Liver (tissue), 9 donors: Measurements from ENCODE around the gene ILKAP. TPM values are rescaled to one million over a fixed set of nuclear protein-coding genes. Genes with fewer than 3 reads are reported as not detected.

ENCODE experiments used
- DNase-seq: peaks from one replicate; pipeline ENCODE4 v3.0.0-alpha.2; 2017; ENCODE audit warnings: low spot score
- H3K27ac ChIP-seq, 2 donors: one replicate each; pipeline ENCODE4 v1.7.0; 2013; ENCODE audit warnings: inconsistent platforms in 2 of 2, low read length in 2 of 2, control low read depth in 1 of 2, low read depth in 1 of 2, mild to moderate bottlenecking in 1 of 2
- H3K27me3 ChIP-seq, 4 donors: one replicate each; pipeline versions ENCODE4 v1.6.1 to v1.7.0; 2013; ENCODE audit warnings: low read length in 3 of 4, inconsistent platforms in 1 of 4, mild to moderate bottlenecking in 1 of 4, moderate library complexity in 1 of 4; ENCODE audit not compliant: control insufficient read depth in 4 of 4, insufficient read depth in 4 of 4
- H3K36me3 ChIP-seq, 4 donors: one replicate each; pipeline versions ENCODE4 v1.6.1 to v1.7.0; 2013; ENCODE audit warnings: low read length in 3 of 4, mild to moderate bottlenecking in 3 of 4, low read depth in 1 of 4, moderate library complexity in 1 of 4; ENCODE audit not compliant: control insufficient read depth in 4 of 4, insufficient read depth in 3 of 4
- H3K4me1 ChIP-seq, 4 donors: one replicate each; pipeline versions ENCODE4 v1.6.1 to v1.7.0; 2013; ENCODE audit warnings: low read length in 3 of 4, mild to moderate bottlenecking in 3 of 4, moderate library complexity in 1 of 4; ENCODE audit not compliant: control insufficient read depth in 4 of 4, insufficient read depth in 4 of 4
- H3K4me3 ChIP-seq, 3 donors: one replicate each; pipeline versions ENCODE4 v1.6.1 to v1.7.0; 2013; ENCODE audit warnings: low read length in 3 of 3, control low read depth in 1 of 3, low read depth in 1 of 3, mild to moderate bottlenecking in 1 of 3
- H3K9ac ChIP-seq, 2 donors: one replicate each; pipeline ENCODE4 v1.7.0; 2013; ENCODE audit warnings: low read length in 2 of 2, mild to moderate bottlenecking in 2 of 2, moderate library complexity in 2 of 2, control low read depth in 1 of 2, low read depth in 1 of 2
- H3K9me3 ChIP-seq, 4 donors: one replicate each; pipeline versions ENCODE4 v1.6.1 to v1.7.0; 2013; ENCODE audit warnings: low read length in 3 of 4; ENCODE audit not compliant: control insufficient read depth in 4 of 4
- ATF3 ChIP-seq: IDR thresholded peaks from 2 replicates; pipeline ENCODE4 v1.6.1; 2016; ENCODE audit warnings: antibody characterized with exemption
- CTCF ChIP-seq: fragments of 150-350 bp; IDR thresholded peaks from 2 replicates; pipeline ENCODE4 v1.5.1; 2017; ENCODE audit warnings: improper control_type of control experiment, low read depth, low read length; ENCODE audit not compliant: missing input control
- EGR1 ChIP-seq, 2 donors: IDR thresholded peaks; 2 replicates each; pipeline ENCODE4 v1.6.1; 2016 to 2018; ENCODE audit warnings: antibody characterized with exemption in 2 of 2, low read depth in 2 of 2
- FOXA1 ChIP-seq: IDR thresholded peaks from 2 replicates; pipeline ENCODE4 v1.6.1; 2016; ENCODE audit warnings: antibody characterized with exemption
- FOXA2 ChIP-seq: IDR thresholded peaks from 2 replicates; pipeline ENCODE4 v1.6.1; 2016; ENCODE audit warnings: antibody characterized with exemption
- GABPA ChIP-seq, 2 donors: IDR thresholded peaks in 1 of 2; conservative IDR thresholded peaks in 1 of 2; 2 replicates each; pipeline ENCODE4 v1.6.1; 2016; ENCODE audit warnings: antibody characterized with exemption in 2 of 2, mild to moderate bottlenecking in 1 of 2, moderate library complexity in 1 of 2
- HNF4A ChIP-seq, 2 donors: conservative IDR thresholded peaks; 2 replicates each; pipeline ENCODE4 v1.6.1; 2016; ENCODE audit warnings: antibody characterized with exemption in 2 of 2, mild to moderate bottlenecking in 2 of 2
- HNF4G ChIP-seq: IDR thresholded peaks from 2 replicates; pipeline ENCODE4 v1.6.1; 2016; ENCODE audit warnings: antibody characterized with exemption
- JUND ChIP-seq, 2 donors: IDR thresholded peaks; 2 replicates each; pipeline ENCODE4 v1.6.1; 2016; ENCODE audit warnings: antibody characterized with exemption in 2 of 2
- MAX ChIP-seq: IDR thresholded peaks from 2 replicates; pipeline ENCODE4 v1.6.1; 2016; ENCODE audit warnings: antibody characterized with exemption
- NR2F2 ChIP-seq: IDR thresholded peaks from 2 replicates; pipeline ENCODE4 v1.6.1; 2016; ENCODE audit warnings: antibody characterized with exemption
- RAD21 ChIP-seq, 2 donors: IDR thresholded peaks; 2 replicates each; pipeline ENCODE4 v1.6.1; 2016; ENCODE audit warnings: antibody characterized with exemption in 2 of 2, mild to moderate bottlenecking in 2 of 2
- REST ChIP-seq: IDR thresholded peaks from 2 replicates; pipeline ENCODE4 v1.6.1; 2016; ENCODE audit warnings: antibody characterized with exemption, mild to moderate bottlenecking
- RXRA ChIP-seq, 2 donors: IDR thresholded peaks; 2 replicates each; pipeline ENCODE4 v1.6.1; 2017 to 2018; ENCODE audit warnings: antibody characterized with exemption in 2 of 2, mild to moderate bottlenecking in 1 of 2
- SP1 ChIP-seq: IDR thresholded peaks from 2 replicates; pipeline ENCODE4 v1.6.1; 2018; ENCODE audit warnings: antibody characterized with exemption, mild to moderate bottlenecking
- TAF1 ChIP-seq: conservative IDR thresholded peaks from 2 replicates; pipeline ENCODE4 v1.6.1; 2016; ENCODE audit warnings: antibody characterized with exemption, mild to moderate bottlenecking
- YY1 ChIP-seq: IDR thresholded peaks from 2 replicates; pipeline ENCODE4 v1.6.1; 2016; ENCODE audit warnings: antibody characterized with exemption, mild to moderate bottlenecking
- ZBTB33 ChIP-seq: IDR thresholded peaks from 2 replicates; pipeline ENCODE4 v1.6.1; 2016; ENCODE audit warnings: antibody characterized with exemption
- WGBS: extraction: QIAGEN DNeasy Blood & Tissue Kit; methylation state at CpG from one replicate; pipeline ENCODE4 v1.1.7; 2013; 5-methylcytosine and 5-hydroxymethylcytosine counted together
- polyA plus RNA-seq, 2 donors: library from polyadenylated mRNA; stranded (reverse) in 1 of 2; unstranded in 1 of 2; fragments of 200-250 nt in 1 of 2; fragments of >200 nt in 1 of 2; fragmentation: Nextera tagmentation in 1 of 2; extraction: Ambion mirVana in 1 of 2; gene quantifications; one replicate each; pipeline versions ENCODE4 v1.2.1 to v1.2.3, GENCODE V29; 2013 to 2015
- total RNA-seq, 2 donors: library from RNA; depleted of rRNA; stranded (reverse); fragments of >200 nt; gene quantifications; one replicate each; pipeline ENCODE4 v1.2.3, GENCODE V29; 2014
- donor health status: healthy.
- donor health status: healthy.
- donor health status: healthy.
- donor health status: healthy.
- donor health status: healthy.

Gene ILKAP
- total and polyA plus RNA-seq, 4 donors = 15.0 to 21.1 (median 20.0) TPM

GRCh38 chr2:238146884-238147544 is 56.5 kb downstream of the ILKAP start:
- DNase-seq = no peak
- Histone ChIP-seq H3K36me3 (no peaks in the 10 kb centered on the region), H3K4me1 (no peaks in the 10 kb centered on the region), H3K4me3 (no peak overlapping the region), H3K9ac (no peak overlapping the region), H3K9me3 (no peaks in the 10 kb centered on the region), H3K27ac (no peak overlapping the region), H3K27me3 (no peaks in the 10 kb centered on the region)
- WGBS = 92% methylated on average over 13 of the region's 13 CpGs
- TF ChIP-seq ATF3 = no peak
- TF ChIP-seq MAX = no peak
- TF ChIP-seq GABPA (IDR thresholded peaks at IDR 0.05 in 1 of 2, conservative IDR thresholded peaks at IDR 0.05 in 1 of 2) = no peak
- no peak for TF ChIP-seq CTCF
- TF ChIP-seq HNF4A (conservative IDR thresholded peaks at IDR 0.05) = no peak
- no peak for TF ChIP-seq EGR1 (IDR thresholded peaks at IDR 0.05; ENCODE audit: low read depth in 2 of 2)
- no peak for TF ChIP-seq HNF4G
- no peak for TF ChIP-seq SP1
- no peak for TF ChIP-seq REST
- TF ChIP-seq FOXA1 = no peak
- no peak for TF ChIP-seq FOXA2
- no peak for TF ChIP-seq ZBTB33
- TF ChIP-seq TAF1 = no peak
- TF ChIP-seq RAD21 (IDR thresholded peaks at IDR 0.05) = no peak
- TF ChIP-seq RXRA (IDR thresholded peaks at IDR 0.05) = no peak
- TF ChIP-seq JUND (IDR thresholded peaks at IDR 0.05) = no peak
- no peak for TF ChIP-seq NR2F2
- no peak for TF ChIP-seq YY1
